OCI-LY3 (cell line): ENCODE measurements around the gene SLC35F3.

ENCODE experiments used
- H2AFZ ChIP-seq: fragments of 200-600, 300-600 bp; shearing (Covaris generic); 2 replicates; pipeline ENCODE4 v1.6.0; 2014; ENCODE audit warnings: antibody characterized with exemption, low read depth, low read length
- H3K27ac ChIP-seq: fragments of 200-600, 300-600 bp; sonication (generic); 2 replicates; pipeline ENCODE4 v1.5.1; 2014; ENCODE audit warnings: mild to moderate bottlenecking, low read length, moderate library complexity, mixed read lengths
- H3K27me3 ChIP-seq: fragments of 200-600, 300-600 bp; sonication (generic); 2 replicates; pipeline ENCODE4 v1.6.1; 2014; ENCODE audit warnings: low read depth, low read length, mixed read lengths
- H3K36me3 ChIP-seq: fragments of 200-600, 300-600 bp; sonication (generic); replicated peaks from 2 replicates; pipeline ENCODE3; 2014; ENCODE audit warnings: low read depth, low read length, mixed read lengths
- H3K4me1 ChIP-seq: fragments of 300-600, 200-600 bp; sonication (generic); 2 replicates; pipeline ENCODE4 v1.6.1; 2014; ENCODE audit warnings: low read length, mixed read lengths
- H3K4me2 ChIP-seq: fragments of 200-600, 300-600 bp; sonication (generic); 2 replicates; pipeline ENCODE4 v1.6.1; 2014; ENCODE audit warnings: low read length, mixed read lengths
- H3K4me3 ChIP-seq: fragments of 300-600, 200-600 bp; sonication (generic); 2 replicates; pipeline ENCODE4 v1.5.1; 2014; ENCODE audit warnings: antibody characterized with exemption, mild to moderate bottlenecking, low read length, moderate library complexity
- H3K79me2 ChIP-seq: fragments of 300-600, 200-600 bp; shearing (Covaris generic); 2 replicates; pipeline ENCODE4 v1.6.1; 2014; ENCODE audit warnings: mild to moderate bottlenecking, low read length, mixed read lengths
- H3K9ac ChIP-seq: fragments of 300-600, 200-600 bp; shearing (Covaris generic); 2 replicates; pipeline ENCODE4 v1.6.0; 2014; ENCODE audit warnings: mild to moderate bottlenecking, low read length, moderate library complexity
- H3K9me3 ChIP-seq: fragments of 200-600, 300-600 bp; shearing (Covaris generic); 2 replicates; pipeline ENCODE4 v1.6.1; 2014; ENCODE audit warnings: low read length, mixed read lengths; ENCODE audit not compliant: insufficient read depth
- H4K20me1 ChIP-seq: fragments of 200-600, 300-600 bp; sonication (generic); 2 replicates; pipeline ENCODE4 v1.6.1; 2016; ENCODE audit warnings: low read length, mixed read lengths; ENCODE audit not compliant: insufficient read depth
- CTCF ChIP-seq: fragments of 200-600, 300-600 bp; sonication (generic); IDR thresholded peaks from 2 replicates; pipeline ENCODE4 v1.5.1; 2014; ENCODE audit warnings: antibody characterized with exemption, low read length, low read depth
- EZH2phosphoT487 ChIP-seq: fragments of 200-600 bp; shearing (Covaris generic); IDR thresholded peaks from 2 replicates; pipeline ENCODE4 v1.6.1; 2018; ENCODE audit warnings: antibody characterized with exemption, mixed run types, low read depth

Gene SLC35F3

GRCh38 chr1:234373959-234374254 lies 469.4 kb downstream of the SLC35F3 start:
- Histone ChIP-seq H3K4me2 (peak overlapping the region; percentile 82), H3K27ac (peak overlapping the region; percentile 88), H3K4me3 (peak overlapping the region; percentile 86), H3K9ac (peak overlapping the region; percentile 91), H4K20me1 (no peaks in the 10 kb centered on the region), H3K79me2 (peaks cover 39% of the 10 kb centered on the region), H3K36me3 (peaks cover 23% of the 10 kb centered on the region), H3K9me3 (no peaks in the 10 kb centered on the region), H2AFZ (peak overlapping the region; percentile 84), H3K27me3 (no peaks in the 10 kb centered on the region), H3K4me1 (peaks cover 11% of the 10 kb centered on the region)
- TF ChIP-seq CTCF (no peak), EZH2phosphoT487 (no peak)
